K562 (cell line): ENCODE data around the gene PTRH2. TPM values are rescaled to one million over a fixed set of nuclear protein-coding genes. Genes with fewer than 3 reads are reported as not detected.
A peak's percentile ranks its signal among the peaks of the same experiment; 100 is the strongest.

Experiments
- ATF4 ChIP-seq: fragments of 450-650 bp; formaldehyde crosslinking; IDR thresholded peaks from 2 replicates; pipeline ENCODE4 v1.4.0; 2022; ENCODE audit warnings: mild to moderate bottlenecking, moderate library complexity
- CBX2 ChIP-seq: fragments of 200-600 bp; sonication (generic); IDR thresholded peaks from one replicate; pipeline ENCODE4 v1.6.1; 2012; ENCODE audit warnings: mild to moderate bottlenecking, low read length, inconsistent platforms; ENCODE audit not compliant: insufficient read depth, poor library complexity, severe bottlenecking
- HSF4 ChIP-seq: fragments of 250-450 bp; sonication (Bioruptor Pico); IDR thresholded peaks from 2 replicates; pipeline ENCODE4 v2.1.2; 2022; ENCODE audit warnings: mild to moderate bottlenecking, moderate library complexity, borderline replicate concordance
- KLF1 ChIP-seq: fragments of 450-650 bp; IDR thresholded peaks from 2 replicates; pipeline ENCODE4 v1.6.1; 2016; ENCODE audit warnings: missing genetic modification characterization, missing compliant biosample characterization
- PRPF4 ChIP-seq: fragments of 200-400 bp; formaldehyde crosslinking; IDR thresholded peaks from one replicate; pipeline ENCODE4 v1.6.1; 2017; ENCODE audit warnings: low read length, low read depth, mild to moderate bottlenecking; ENCODE audit not compliant: insufficient read depth, poor library complexity, severe bottlenecking
- REST ChIP-seq, 2 experiments: fragments of 450-650 bp; formaldehyde crosslinking in 1 of 2; IDR thresholded peaks; 2 replicates each; pipeline versions ENCODE4 v1.4.0 to v1.6.1; 2014 to 2020; ENCODE audit warnings: mild to moderate bottlenecking in 2 of 2, borderline replicate concordance in 1 of 2, low read depth in 1 of 2
- STAT6 ChIP-seq: sonication (generic); formaldehyde crosslinking; IDR thresholded peaks from 2 replicates; pipeline ENCODE4 v1.8.1; 2023; ENCODE audit warnings: mild to moderate bottlenecking, missing genetic modification reagents
- TOE1 ChIP-seq, 2 experiments: fragments of 450-650 bp in 1 of 2; sonication (generic) in 1 of 2; formaldehyde crosslinking in 1 of 2; IDR thresholded peaks; 2 replicates each; pipeline versions ENCODE4 v1.7.1 to v1.8.0; 2016 to 2022; ENCODE audit warnings: borderline replicate concordance in 2 of 2, mild to moderate bottlenecking in 2 of 2, antibody characterized with exemption in 1 of 2, inconsistent platforms in 1 of 2, low read depth in 1 of 2, missing genetic modification reagents in 1 of 2, moderate library complexity in 1 of 2
- WHSC1 ChIP-seq: IDR thresholded peaks from one replicate; pipeline ENCODE4 v1.6.1; 2012; ENCODE audit warnings: low read length, control low read depth, inconsistent platforms
- ZC3H11A ChIP-seq: IDR thresholded peaks from 2 replicates; pipeline ENCODE4 v1.6.1; 2012; ENCODE audit warnings: low read depth, low read length, improper control_type of control experiment
- ZNF134 ChIP-seq: fragments of 250-450 bp; sonication (Bioruptor Pico); conservative IDR thresholded peaks from 2 replicates; pipeline ENCODE4 v1.4.0; 2020
- ZNF23 ChIP-seq: fragments of 250-450 bp; sonication (Bioruptor Pico); IDR thresholded peaks from 2 replicates; pipeline ENCODE4 v1.4.0; 2020; ENCODE audit warnings: mild to moderate bottlenecking
- ZNF239 ChIP-seq: fragments of 250-450 bp; sonication (Bioruptor Pico); IDR thresholded peaks from 2 replicates; pipeline ENCODE4 v1.4.0; 2020; ENCODE audit warnings: mild to moderate bottlenecking
- ZNF347 ChIP-seq: fragments of 450-650 bp; formaldehyde crosslinking; IDR thresholded peaks from 2 replicates; pipeline ENCODE4 v1.4.0; 2020; ENCODE audit warnings: low read depth, mild to moderate bottlenecking, moderate library complexity
- ZNF79 ChIP-seq: fragments of 250-450 bp; sonication (Bioruptor Pico); IDR thresholded peaks from 2 replicates; pipeline ENCODE4 v1.4.0; 2020; ENCODE audit warnings: low read depth, mild to moderate bottlenecking, moderate library complexity
- polyA plus RNA-seq, 8 experiments: library from polyadenylated mRNA; depleted of rRNA in 4 of 8; stranded (reverse) in 5 of 8; unstranded in 3 of 8; fragments of >200 nt; fragmentation: Nextera tagmentation in 2 of 8; fragmentation: Illumina TruSeq in 1 of 8; extraction: Ambion mirVana in 2 of 8; extraction: Trizol in 1 of 8; gene quantifications; 2 replicates each; pipeline versions ENCODE4 v1.2.1 to v1.2.3, GENCODE V29; 2011 to 2014; ENCODE audit warnings: inconsistent platforms in 1 of 8, missing spikeins in 1 of 8
- total RNA-seq, 7 experiments: library from RNA; depleted of rRNA in 6 of 7; stranded (reverse); fragments of >200 nt in 6 of 7; fragmentation: Illumina TruSeq in 2 of 7; extraction: Trizol in 2 of 7; gene quantifications; 2 replicates each; pipeline versions ENCODE4 v1.2.1 to v1.2.3, GENCODE V29; 2011 to 2021; ENCODE audit warnings: low replicate concordance in 1 of 7

The PTRH2 gene
- total and polyA plus RNA-seq, 9 of the 15 experiments (the other 6 are each of a cell fraction or from before 2014, with no cell fraction given): 53.1 to 210 (median 126) TPM

- TF ChIP-seq TOE1 (IDR thresholded peaks at IDR 0.05; ENCODE audit: borderline replicate concordance) (no peak), TOE1 (CRISPR knock-in tag; IDR thresholded peaks at IDR 0.05; ENCODE audit: borderline replicate concordance, low read depth) (no peak), ZNF134 (CRISPR knock-in tag) (no peak), HSF4 (CRISPR knock-in tag) (no peak), PRPF4 (no peak), ATF4 (CRISPR knock-in tag) (peak; percentile 96), ZNF79 (CRISPR knock-in tag) (no peak), REST (IDR thresholded peaks at IDR 0.05; ENCODE audit: borderline replicate concordance) (no peak), REST (CRISPR knock-in tag; IDR thresholded peaks at IDR 0.05; ENCODE audit: low read depth) (no peak), ZNF347 (CRISPR knock-in tag) (no peak), ZNF239 (CRISPR knock-in tag) (no peak), ZNF23 (CRISPR knock-in tag) (no peak), KLF1 (tag) (no peak), CBX2 (no peak), ZC3H11A (no peak), STAT6 (CRISPR knock-in tag) (no peak), WHSC1 (no peak)
These were observed 11.1 kb downstream of the PTRH2 start (continued) for GRCh38 chr17:59695945-59696681.
